ENCODE measurements around the gene LRP5.
"Not testable (repeated sequence)": the region's sequence is repeated elsewhere in the genome, so short reads cannot be mapped to it uniquely, and the experiment has no call there.

LRP5 gene

DNA sequence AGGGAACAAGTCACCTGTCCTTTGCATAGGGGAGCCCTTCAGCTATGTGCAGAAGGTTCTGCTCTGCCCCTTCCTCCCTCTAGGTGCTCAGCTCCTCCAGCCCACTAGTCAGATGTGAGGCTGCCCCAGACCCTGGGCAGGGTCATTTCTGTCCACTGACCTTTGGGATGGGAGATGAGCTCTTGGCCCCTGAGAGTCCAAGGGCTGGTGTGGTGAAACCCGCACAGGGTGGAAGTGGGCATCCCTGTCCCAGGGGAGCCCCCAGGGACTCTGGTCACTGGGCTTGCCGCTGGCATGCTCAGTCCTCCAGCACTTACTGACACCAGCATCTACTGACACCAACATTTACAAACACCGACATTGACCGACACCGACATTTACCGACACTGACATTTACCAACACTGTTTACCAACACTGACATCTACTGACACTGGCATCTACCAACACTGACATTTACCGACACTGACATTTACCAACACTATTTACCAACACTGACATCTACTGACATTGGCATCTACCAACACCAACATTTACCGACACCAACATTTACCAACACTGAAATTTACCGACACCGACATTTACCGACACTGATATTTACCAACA is 76.3 kb downstream of the LRP5 start:
- no peak for DNase-seq (ENCODE audit: insufficient read length, low spot score)
- TF ChIP-seq, protein P1, sequence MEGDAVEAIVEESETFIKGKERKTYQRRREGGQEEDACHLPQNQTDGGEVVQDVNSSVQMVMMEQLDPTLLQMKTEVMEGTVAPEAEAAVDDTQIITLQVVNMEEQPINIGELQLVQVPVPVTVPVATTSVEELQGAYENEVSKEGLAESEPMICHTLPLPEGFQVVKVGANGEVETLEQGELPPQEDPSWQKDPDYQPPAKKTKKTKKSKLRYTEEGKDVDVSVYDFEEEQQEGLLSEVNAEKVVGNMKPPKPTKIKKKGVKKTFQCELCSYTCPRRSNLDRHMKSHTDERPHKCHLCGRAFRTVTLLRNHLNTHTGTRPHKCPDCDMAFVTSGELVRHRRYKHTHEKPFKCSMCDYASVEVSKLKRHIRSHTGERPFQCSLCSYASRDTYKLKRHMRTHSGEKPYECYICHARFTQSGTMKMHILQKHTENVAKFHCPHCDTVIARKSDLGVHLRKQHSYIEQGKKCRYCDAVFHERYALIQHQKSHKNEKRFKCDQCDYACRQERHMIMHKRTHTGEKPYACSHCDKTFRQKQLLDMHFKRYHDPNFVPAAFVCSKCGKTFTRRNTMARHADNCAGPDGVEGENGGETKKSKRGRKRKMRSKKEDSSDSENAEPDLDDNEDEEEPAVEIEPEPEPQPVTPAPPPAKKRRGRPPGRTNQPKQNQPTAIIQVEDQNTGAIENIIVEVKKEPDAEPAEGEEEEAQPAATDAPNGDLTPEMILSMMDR (IDR thresholded peaks at IDR 0.05; ENCODE audit: insufficient read depth, missing control alignments): no peak
- FAIRE-seq: no peak

- DNase-seq (ENCODE audit: insufficient read length, low spot score): no peak
- TF ChIP-seq, protein P1 (IDR thresholded peaks at IDR 0.05; ENCODE audit: insufficient read depth, missing control alignments): no peak
- FAIRE-seq: no peak
Measured at GRCh38 chr11:68390315-68390714, 77.9 kb downstream of the LRP5 start.

- DNase-seq (ENCODE audit: insufficient read length, low spot score) (no peak), FAIRE-seq (no peak)
- TF ChIP-seq, protein P1 (IDR thresholded peaks at IDR 0.05; ENCODE audit: insufficient read depth, missing control alignments): no peak
Measured at GRCh38 chr11:68392822-68393221, 80.4 kb downstream of the LRP5 start.

DNA sequence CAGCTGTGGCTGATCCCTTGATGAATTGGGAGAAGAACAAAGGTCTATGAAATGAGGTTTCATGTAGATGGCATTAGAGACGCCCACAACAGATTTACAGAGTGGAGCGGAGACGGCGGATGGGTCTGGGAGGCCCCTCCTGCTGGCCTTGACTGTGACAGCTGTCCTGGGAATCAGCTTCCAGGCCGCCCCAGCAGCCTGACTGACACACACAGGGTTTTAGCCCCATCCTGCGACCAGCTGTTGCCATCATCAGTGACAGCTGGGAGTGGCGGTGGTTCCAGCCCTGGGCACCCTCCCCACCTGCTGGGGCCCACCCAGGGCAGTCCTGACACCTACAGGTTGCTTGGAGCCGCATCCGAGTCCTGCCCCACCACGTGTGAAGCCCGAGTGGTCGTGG is 84.1 kb downstream of the LRP5 start:
- FAIRE-seq (no peak), DNase-seq (ENCODE audit: insufficient read length, low spot score) (peak; percentile 92)
- TF ChIP-seq, protein P1 (IDR thresholded peaks at IDR 0.05; ENCODE audit: insufficient read depth, missing control alignments): no peak

DNA sequence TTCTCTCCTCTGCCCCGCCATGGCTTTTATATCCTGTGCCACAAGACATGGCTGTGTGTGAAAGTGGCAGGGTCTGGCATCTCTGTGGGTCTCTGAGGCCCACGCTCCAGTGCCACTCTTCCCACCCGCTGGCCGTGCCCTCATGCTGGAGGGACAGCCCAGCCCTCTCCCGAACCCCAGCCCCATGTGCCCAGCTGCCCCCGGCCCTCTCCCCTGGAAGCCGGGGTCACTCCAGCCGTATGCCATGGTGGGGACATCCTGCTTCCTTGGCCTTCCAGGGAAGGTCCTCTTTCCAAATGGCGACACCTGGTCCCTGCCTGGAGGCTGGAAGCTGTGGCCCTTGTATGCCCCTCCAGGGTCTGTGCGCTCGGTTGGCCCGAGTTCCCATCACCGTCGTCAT is 84.9 kb downstream of the LRP5 start:
- FAIRE-seq (no peak), DNase-seq (ENCODE audit: insufficient read length, low spot score) (no peak)
- TF ChIP-seq, protein P1 (IDR thresholded peaks at IDR 0.05; ENCODE audit: insufficient read depth, missing control alignments): no peak

- no peak for DNase-seq (ENCODE audit: insufficient read length, low spot score)
- TF ChIP-seq, protein P1 (IDR thresholded peaks at IDR 0.05; ENCODE audit: insufficient read depth, missing control alignments): no peak
- FAIRE-seq: no peak
Measured at GRCh38 chr11:68398995-68399851, 86.8 kb downstream of the LRP5 start.

GRCh38 chr11:68399916-68400315 is 87.5 kb downstream of the LRP5 start:
- no peak for DNase-seq (ENCODE audit: insufficient read length, low spot score)
- no peak for FAIRE-seq
- TF ChIP-seq, protein P1 (IDR thresholded peaks at IDR 0.05; ENCODE audit: insufficient read depth, missing control alignments): no peak

DNA sequence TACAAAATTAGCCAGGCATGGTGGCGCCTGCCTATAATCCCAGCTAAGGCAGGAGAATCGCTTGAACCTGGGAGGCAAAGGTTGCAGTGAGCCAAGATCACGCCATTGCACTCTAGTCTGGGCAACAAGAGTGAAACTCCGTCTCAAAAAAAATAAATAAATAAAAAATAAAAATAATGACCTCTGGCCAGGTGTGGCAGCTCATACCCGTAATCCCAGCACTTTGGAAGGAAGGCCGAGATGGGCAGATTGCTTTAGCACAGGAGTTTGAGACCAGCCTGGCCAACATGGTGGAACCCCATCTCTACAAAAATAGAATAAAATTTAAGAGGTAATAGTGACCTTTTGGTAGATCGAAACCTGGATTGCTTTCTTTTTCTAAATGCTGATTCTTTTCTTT is 88.2 kb downstream of the LRP5 start:
- not testable (repeated sequence) for FAIRE-seq; DNase-seq (ENCODE audit: insufficient read length, low spot score)

Measured in D721Med (cell line).